Measurements from ENCODE around the gene SLC10A1.

SLC10A1 gene

DNA sequence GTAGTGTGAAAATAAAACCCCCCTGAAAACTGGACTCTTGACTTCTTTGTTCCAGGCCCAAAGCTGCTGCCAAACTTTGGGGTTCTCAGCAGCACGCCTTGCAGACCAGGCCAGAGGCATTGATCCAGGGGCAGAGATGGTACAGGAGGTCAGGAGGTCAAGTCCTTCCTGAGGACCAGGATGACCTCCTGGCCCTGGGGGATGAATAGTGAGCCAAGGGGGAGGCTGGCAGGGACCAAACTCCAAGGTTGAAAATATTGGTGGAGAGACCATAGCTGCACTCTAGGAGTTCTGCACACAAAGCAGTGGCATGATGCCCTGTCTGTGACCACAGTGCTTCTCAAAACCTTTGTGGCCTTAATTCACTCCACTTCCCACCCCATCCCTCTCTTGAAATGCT lies 12.1 kb downstream of the SLC10A1 start:
- Histone ChIP-seq H3K4me1 (ENCODE audit: control insufficient read depth, insufficient read depth, low read length) (no peaks in the 10 kb centered on the region), H3K9me3 (ENCODE audit: control insufficient read depth, insufficient read depth, low read length) (no peaks in the 10 kb centered on the region), H3K9ac (ENCODE audit: low read depth, low read length) (no peak overlapping the region), H3K4me3 (ENCODE audit: low read depth, low read length) (no peak overlapping the region), H3K36me3 (ENCODE audit: control insufficient read depth, insufficient read depth, low read length) (peaks cover 13% of the 10 kb centered on the region), H3K27me3 (ENCODE audit: control insufficient read depth, insufficient read depth, low read length) (no peaks in the 10 kb centered on the region), H3K27ac (ENCODE audit: low read depth, low read length) (no peak overlapping the region)

DNA sequence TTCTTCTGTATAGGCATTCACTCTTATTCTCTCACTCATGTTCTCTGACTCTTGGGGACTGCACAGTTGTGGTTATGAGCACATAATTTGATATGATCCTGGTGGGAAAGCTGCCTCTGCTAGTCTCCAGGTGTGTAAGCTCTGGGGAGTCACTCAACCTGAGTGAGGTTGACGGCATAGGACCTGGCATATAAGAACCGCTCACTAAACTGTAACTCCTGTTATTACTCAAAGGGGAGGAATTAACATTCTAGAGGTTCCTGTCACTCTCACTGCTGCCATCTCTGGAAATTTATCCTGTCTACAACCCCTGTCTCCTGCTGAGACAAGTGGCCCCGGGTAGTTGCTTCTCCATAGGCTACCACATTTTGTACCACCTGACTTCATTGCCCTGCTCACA lies 16.1 kb downstream of the SLC10A1 start:
- H3K27me3 ChIP-seq (ENCODE audit: control insufficient read depth, insufficient read depth, low read length): no peaks in the 10 kb centered on the region
- H3K4me3 ChIP-seq (ENCODE audit: low read depth, low read length): no peak overlapping the region
- no peaks in the 10 kb centered on the region for H3K4me1 ChIP-seq (ENCODE audit: control insufficient read depth, insufficient read depth, low read length)
- peaks cover 53% of the 10 kb centered on the region for H3K36me3 ChIP-seq (ENCODE audit: control insufficient read depth, insufficient read depth, low read length)
- no peaks in the 10 kb centered on the region for H3K9me3 ChIP-seq (ENCODE audit: control insufficient read depth, insufficient read depth, low read length)
- no peak overlapping the region for H3K9ac ChIP-seq (ENCODE audit: low read depth, low read length)
- H3K27ac ChIP-seq (ENCODE audit: low read depth, low read length): no peak overlapping the region

DNA sequence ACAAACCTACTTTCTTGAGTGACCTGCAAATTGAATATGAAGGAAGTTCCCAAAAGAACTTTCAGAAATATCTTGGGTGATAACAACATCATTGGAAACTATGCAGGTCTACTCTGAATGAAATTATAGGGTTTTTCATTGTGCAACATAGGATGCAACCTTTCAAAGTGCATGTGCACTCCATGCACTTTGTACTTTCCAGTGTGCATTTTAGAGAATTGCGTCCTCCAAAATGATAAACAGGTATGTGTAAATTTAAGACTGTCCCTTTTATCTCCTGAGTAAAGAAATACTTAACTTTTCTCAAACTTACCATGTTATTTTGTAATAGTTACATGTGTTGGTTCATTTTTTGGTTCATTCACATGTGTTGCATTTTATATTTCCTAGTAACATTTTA lies 16.9 kb downstream of the SLC10A1 start:
- Histone ChIP-seq H3K27ac (ENCODE audit: low read depth, low read length) (no peak overlapping the region), H3K4me1 (ENCODE audit: control insufficient read depth, insufficient read depth, low read length) (no peaks in the 10 kb centered on the region), H3K9me3 (ENCODE audit: control insufficient read depth, insufficient read depth, low read length) (no peaks in the 10 kb centered on the region), H3K36me3 (ENCODE audit: control insufficient read depth, insufficient read depth, low read length) (peaks cover 61% of the 10 kb centered on the region), H3K4me3 (ENCODE audit: low read depth, low read length) (no peak overlapping the region), H3K9ac (ENCODE audit: low read depth, low read length) (no peak overlapping the region), H3K27me3 (ENCODE audit: control insufficient read depth, insufficient read depth, low read length) (no peaks in the 10 kb centered on the region)

DNA sequence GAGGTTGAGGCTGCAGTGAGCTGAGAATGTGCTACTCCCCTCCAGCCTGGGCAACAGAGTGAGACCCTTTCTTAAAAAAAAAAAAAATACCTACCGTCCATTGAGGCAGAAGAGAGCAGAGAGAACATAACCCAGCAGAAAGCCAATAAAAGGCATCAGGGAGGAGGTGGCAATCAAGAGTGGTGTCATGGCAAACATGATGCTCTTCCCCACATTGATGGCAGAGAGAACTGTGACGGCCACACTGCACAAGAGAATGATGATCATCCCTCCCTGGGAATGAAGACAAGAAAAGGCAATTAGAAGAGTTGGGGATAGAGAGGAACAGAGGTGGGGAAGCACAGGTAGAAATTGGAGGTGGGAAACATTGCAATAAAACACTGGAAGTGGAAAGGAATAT lies 18.0 kb downstream of the SLC10A1 start:
- no peaks in the 10 kb centered on the region for H3K27me3 ChIP-seq (ENCODE audit: control insufficient read depth, insufficient read depth, low read length)

GRCh38 chr14:69776875-69777453 lies 20.1 kb downstream of the SLC10A1 start:
- no peaks in the 10 kb centered on the region for H3K9me3 ChIP-seq (ENCODE audit: control insufficient read depth, insufficient read depth, low read length)
- no peak overlapping the region for H3K4me3 ChIP-seq (ENCODE audit: low read depth, low read length)
- no peak overlapping the region for H3K9ac ChIP-seq (ENCODE audit: low read depth, low read length)
- H3K27ac ChIP-seq (ENCODE audit: low read depth, low read length): no peak overlapping the region
- no peaks in the 10 kb centered on the region for H3K27me3 ChIP-seq (ENCODE audit: control insufficient read depth, insufficient read depth, low read length)
- H3K4me1 ChIP-seq (ENCODE audit: control insufficient read depth, insufficient read depth, low read length): no peaks in the 10 kb centered on the region
- H3K36me3 ChIP-seq (ENCODE audit: control insufficient read depth, insufficient read depth, low read length): peaks cover 93% of the 10 kb centered on the region

More for the DNA sequence above, 18.0 kb downstream of the SLC10A1 start:
- Histone ChIP-seq H3K4me1 (ENCODE audit: control insufficient read depth, insufficient read depth, low read length) (no peaks in the 10 kb centered on the region), H3K27ac (ENCODE audit: low read depth, low read length) (no peak overlapping the region), H3K9me3 (ENCODE audit: control insufficient read depth, insufficient read depth, low read length) (no peaks in the 10 kb centered on the region), H3K36me3 (ENCODE audit: control insufficient read depth, insufficient read depth, low read length) (peaks cover 71% of the 10 kb centered on the region), H3K4me3 (ENCODE audit: low read depth, low read length) (no peak overlapping the region), H3K9ac (ENCODE audit: low read depth, low read length) (no peak overlapping the region)

GRCh38 chr14:69775012-69775411 lies 22.0 kb downstream of the SLC10A1 start:
- Histone ChIP-seq H3K9me3 (ENCODE audit: control insufficient read depth, insufficient read depth, low read length) (no peaks in the 10 kb centered on the region), H3K9ac (ENCODE audit: low read depth, low read length) (no peak overlapping the region), H3K4me1 (ENCODE audit: control insufficient read depth, insufficient read depth, low read length) (no peaks in the 10 kb centered on the region), H3K27ac (ENCODE audit: low read depth, low read length) (no peak overlapping the region), H3K27me3 (ENCODE audit: control insufficient read depth, insufficient read depth, low read length) (no peaks in the 10 kb centered on the region), H3K4me3 (ENCODE audit: low read depth, low read length) (no peak overlapping the region), H3K36me3 (ENCODE audit: control insufficient read depth, insufficient read depth, low read length) (peaks cover 100% of the 10 kb centered on the region)

DNA sequence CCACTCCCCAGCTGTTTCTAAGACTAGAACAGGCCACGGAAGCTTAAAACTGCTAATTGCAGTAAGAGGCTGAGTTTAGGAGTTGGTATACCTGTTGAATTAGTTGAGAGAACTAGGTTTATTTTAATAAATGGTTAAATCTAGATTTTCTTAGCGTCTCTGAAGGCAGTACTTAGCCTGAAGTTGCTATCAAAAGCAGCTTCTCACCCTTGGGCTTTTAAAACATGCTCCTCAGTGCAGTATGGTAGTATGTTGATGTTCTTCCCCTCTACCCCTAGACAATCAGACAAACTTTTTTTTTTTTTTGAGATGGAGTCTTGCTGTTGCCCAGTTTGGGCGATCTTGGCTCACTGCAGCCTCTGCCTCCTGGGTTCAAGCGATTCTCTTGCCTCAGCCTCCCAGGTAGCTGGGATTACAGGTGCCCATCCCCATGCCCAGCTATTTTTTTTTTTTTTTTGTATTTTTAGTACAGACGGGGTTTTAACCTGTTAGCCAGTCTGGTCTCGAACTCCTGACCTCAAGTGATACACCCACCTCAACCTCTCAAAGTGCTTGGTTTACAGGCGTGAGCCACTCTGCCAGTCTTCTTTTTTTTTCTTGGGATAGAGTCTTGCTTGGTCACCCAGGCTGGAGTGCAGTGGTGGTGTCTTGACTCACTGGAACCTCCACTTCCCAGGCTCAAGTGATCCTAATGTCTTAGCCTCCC lies 23.3 kb downstream of the SLC10A1 start:
- Histone ChIP-seq H3K27ac (ENCODE audit: low read depth, low read length) (no peak overlapping the region), H3K36me3 (ENCODE audit: control insufficient read depth, insufficient read depth, low read length) (peaks cover 100% of the 10 kb centered on the region), H3K9me3 (ENCODE audit: control insufficient read depth, insufficient read depth, low read length) (no peaks in the 10 kb centered on the region), H3K4me1 (ENCODE audit: control insufficient read depth, insufficient read depth, low read length) (0 out of 2 replicates have a peak, but pooled peaks cover 2% of the 10 kb centered on the region), H3K9ac (ENCODE audit: low read depth, low read length) (no peak overlapping the region), H3K27me3 (ENCODE audit: control insufficient read depth, insufficient read depth, low read length) (no peaks in the 10 kb centered on the region), H3K4me3 (ENCODE audit: low read depth, low read length) (no peak overlapping the region)

DNA sequence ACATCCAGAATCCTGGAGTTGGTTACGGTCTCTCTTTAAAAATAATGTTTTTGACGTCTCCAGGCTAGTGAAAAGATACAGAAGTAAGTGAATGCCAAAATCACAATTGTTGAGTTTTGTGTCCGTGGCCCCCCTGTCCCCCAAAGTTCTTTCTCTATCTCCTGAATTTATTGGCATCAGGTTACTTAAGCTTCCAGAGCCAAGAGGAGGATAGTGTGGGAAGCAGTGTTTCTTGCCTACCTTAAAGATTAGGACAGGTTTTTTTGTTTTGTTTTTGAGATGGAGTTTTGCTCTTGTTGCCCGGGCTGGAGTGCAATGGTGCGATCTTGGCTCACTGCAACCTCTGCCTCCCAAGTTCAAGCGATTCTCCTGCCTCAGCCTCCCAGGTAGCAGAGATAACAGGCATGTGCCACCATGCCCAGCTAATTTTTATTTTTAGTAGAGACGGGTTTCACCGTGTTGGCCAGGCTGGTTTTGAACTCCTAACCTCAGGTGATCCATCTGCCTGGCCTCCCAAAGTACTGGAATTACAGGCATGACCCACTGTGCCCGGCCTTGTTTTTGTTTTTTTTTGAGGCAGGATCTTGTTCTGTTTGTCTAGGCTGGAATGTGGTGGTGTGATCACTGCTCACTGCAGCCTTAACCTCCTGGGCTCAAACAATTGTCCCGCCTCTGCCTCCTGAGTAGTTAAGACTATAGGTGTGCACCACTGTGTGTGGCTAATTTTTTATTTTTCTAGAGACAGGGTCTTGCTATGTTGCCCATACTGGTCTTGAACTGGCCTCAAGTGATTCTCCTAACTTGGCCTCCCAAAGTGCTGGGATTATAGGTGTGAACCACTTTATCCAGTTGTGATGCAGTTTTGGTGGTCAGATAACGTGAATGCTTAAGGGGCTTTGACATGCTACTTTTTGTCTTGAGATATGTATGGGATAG lies 24.7 kb downstream of the SLC10A1 start:
- no peaks in the 10 kb centered on the region for H3K9me3 ChIP-seq (ENCODE audit: control insufficient read depth, insufficient read depth, low read length)
- H3K4me1 ChIP-seq (ENCODE audit: control insufficient read depth, insufficient read depth, low read length): 0 out of 2 replicates have a peak, but pooled peaks cover 9% of the 10 kb centered on the region

DNA sequence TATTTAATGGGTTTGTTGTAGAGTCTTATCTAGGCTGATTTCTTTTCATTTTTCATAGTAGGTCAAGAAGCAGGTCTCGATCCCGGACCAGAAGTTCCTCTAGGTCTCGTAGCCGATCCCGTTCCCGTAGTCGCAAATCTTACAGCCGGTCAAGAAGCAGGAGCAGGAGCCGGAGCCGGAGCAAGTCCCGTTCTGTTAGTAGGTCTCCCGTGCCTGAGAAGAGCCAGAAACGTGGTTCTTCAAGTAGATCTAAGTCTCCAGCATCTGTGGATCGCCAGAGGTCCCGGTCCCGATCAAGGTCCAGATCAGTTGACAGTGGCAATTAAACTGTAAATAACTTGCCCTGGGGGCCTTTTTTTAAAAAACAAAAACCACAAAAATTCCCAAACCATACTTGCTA lies 25.9 kb downstream of the SLC10A1 start:
- no peak overlapping the region for H3K4me3 ChIP-seq (ENCODE audit: low read depth, low read length)
- H3K9ac ChIP-seq (ENCODE audit: low read depth, low read length): no peak overlapping the region
- H3K27me3 ChIP-seq (ENCODE audit: control insufficient read depth, insufficient read depth, low read length): no peaks in the 10 kb centered on the region
- peaks cover 84% of the 10 kb centered on the region for H3K36me3 ChIP-seq (ENCODE audit: control insufficient read depth, insufficient read depth, low read length)
- H3K27ac ChIP-seq (ENCODE audit: low read depth, low read length): no peak overlapping the region
- H3K4me1 ChIP-seq (ENCODE audit: control insufficient read depth, insufficient read depth, low read length): 0 out of 2 replicates have a peak, but pooled peaks cover 11% of the 10 kb centered on the region
- no peaks in the 10 kb centered on the region for H3K9me3 ChIP-seq (ENCODE audit: control insufficient read depth, insufficient read depth, low read length)

More for the DNA sequence above, 24.7 kb downstream of the SLC10A1 start:
- no peak overlapping the region for H3K4me3 ChIP-seq (ENCODE audit: low read depth, low read length)
- H3K27ac ChIP-seq (ENCODE audit: low read depth, low read length): no peak overlapping the region
- H3K9ac ChIP-seq (ENCODE audit: low read depth, low read length): no peak overlapping the region
- peaks cover 96% of the 10 kb centered on the region for H3K36me3 ChIP-seq (ENCODE audit: control insufficient read depth, insufficient read depth, low read length)
- H3K27me3 ChIP-seq (ENCODE audit: control insufficient read depth, insufficient read depth, low read length): no peaks in the 10 kb centered on the region

DNA sequence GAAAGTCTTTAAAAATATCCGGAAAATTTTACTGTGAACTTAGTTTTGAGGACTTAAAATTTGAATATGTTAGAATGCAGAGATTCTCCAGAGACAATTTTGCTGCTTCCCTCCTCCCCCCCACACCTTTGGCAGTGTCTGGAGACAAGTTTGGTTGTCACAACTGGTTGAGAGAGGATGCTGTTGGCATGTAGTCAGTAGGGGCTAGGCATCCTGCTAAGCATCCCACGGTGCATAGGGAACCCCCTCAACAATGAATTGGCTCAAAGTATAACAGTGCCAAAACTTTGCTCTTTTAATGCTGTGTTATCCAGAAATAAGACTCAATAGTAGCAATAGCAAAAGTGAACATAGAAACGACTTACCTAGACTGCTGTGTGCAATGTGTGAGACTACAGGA lies 26.5 kb downstream of the SLC10A1 start:
- Histone ChIP-seq H3K4me3 (ENCODE audit: low read depth, low read length) (no peak overlapping the region), H3K36me3 (ENCODE audit: control insufficient read depth, insufficient read depth, low read length) (peaks cover 78% of the 10 kb centered on the region), H3K27me3 (ENCODE audit: control insufficient read depth, insufficient read depth, low read length) (no peaks in the 10 kb centered on the region), H3K9ac (ENCODE audit: low read depth, low read length) (no peak overlapping the region), H3K4me1 (ENCODE audit: control insufficient read depth, insufficient read depth, low read length) (0 out of 2 replicates have a peak, but pooled peaks cover 11% of the 10 kb centered on the region), H3K27ac (ENCODE audit: low read depth, low read length) (no peak overlapping the region), H3K9me3 (ENCODE audit: control insufficient read depth, insufficient read depth, low read length) (no peaks in the 10 kb centered on the region)
